ENCODE data around the gene GPX6. TPM values are rescaled to one million over a fixed set of nuclear protein-coding genes. Genes with fewer than 3 reads are reported as not detected.
"Not testable (repeated sequence)": the region's sequence is repeated elsewhere in the genome, so short reads cannot be mapped to it uniquely, and the experiment has no call there.

The GPX6 gene
- polyA plus RNA-seq, 3 donors: not detected

- DNase-seq: no peak
- Mint-ChIP-seq H3K9me3 (peaks cover 0 to 7% (median 0%) of the 10 kb centered on the region in 7 donors), H3K36me3 (no peaks in the 10 kb centered on the region), H3K27me3 (ENCODE audit: low read depth in 3 of 3) (peaks cover 20 to 31% (median 26%) of the 10 kb centered on the region in 3 donors), H3K4me3 (no peak overlapping the region), H3K27ac (no peak overlapping the region), H3K4me1 (no peaks in the 10 kb centered on the region)
- Histone ChIP-seq H2AFZ (ENCODE audit: insufficient read depth, low read depth, low read length, poor library complexity, severe bottlenecking) (no peak overlapping the region), H3K4me1 (ENCODE audit: control insufficient read depth in 1 of 2, insufficient read depth in 2 of 2, low read length in 2 of 2) (no peaks in the 10 kb centered on the region), H3K4me2 (replicated peaks; ENCODE audit: extremely low read depth, low read length, poor library complexity, severe bottlenecking) (no peak overlapping the region), H3K27me3 (ENCODE audit: control insufficient read depth in 2 of 2, insufficient read depth in 2 of 2, low read length in 2 of 2) (peaks cover 5 to 14% of the 10 kb centered on the region in 2 donors), H3K36me3 (replicated peaks in 1 of 2; ENCODE audit: control insufficient read depth in 1 of 2, insufficient read depth in 2 of 2, low read length in 2 of 2) (no peaks in the 10 kb centered on the region), H3K9me3 (replicated peaks in 1 of 2; ENCODE audit: control insufficient read depth in 1 of 2, insufficient read depth in 1 of 2, low read length in 2 of 2) (no peaks in the 10 kb centered on the region), H4K20me1 (ENCODE audit: insufficient read depth, low read length) (no peaks in the 10 kb centered on the region), H3K27ac (ENCODE audit: low read depth in 1 of 2, low read length in 2 of 2) (no peak overlapping the region), H3K4me3 (replicated peaks in 1 of 3; ENCODE audit: low read depth in 2 of 3, low read length in 3 of 3) (no peak overlapping the region), H3K79me2 (ENCODE audit: insufficient read depth, low read length) (no peaks in the 10 kb centered on the region), H3K9ac (ENCODE audit: insufficient read depth, low read length, poor library complexity, severe bottlenecking) (no peak overlapping the region)
- intact Hi-C loops (cut with micrococcal nuclease): no loop called here
- TF ChIP-seq CTCF (IDR thresholded peaks at IDR 0.05): no peak
Observed at GRCh38 chr6:28522594-28523240, 7.1 kb upstream of the GPX6 start.

- no peaks in the 10 kb centered on the region for H3K9me3 ChIP-seq (replicated peaks in 1 of 2; ENCODE audit: control insufficient read depth in 1 of 2, insufficient read depth in 1 of 2, low read length in 2 of 2)
- H3K4me1 ChIP-seq (ENCODE audit: control insufficient read depth in 1 of 2, insufficient read depth in 2 of 2, low read length in 2 of 2): no peaks in the 10 kb centered on the region
- H2AFZ ChIP-seq (ENCODE audit: insufficient read depth, low read depth, low read length, poor library complexity, severe bottlenecking): no peak overlapping the region
- TF ChIP-seq CTCF (IDR thresholded peaks at IDR 0.05): no peak
- no peaks in the 10 kb centered on the region for H3K36me3 ChIP-seq (replicated peaks in 1 of 2; ENCODE audit: control insufficient read depth in 1 of 2, insufficient read depth in 2 of 2, low read length in 2 of 2)
- no peaks in the 10 kb centered on the region for H3K36me3 Mint-ChIP-seq
- H3K4me3 Mint-ChIP-seq: no peak overlapping the region
- H4K20me1 ChIP-seq (ENCODE audit: insufficient read depth, low read length): no peaks in the 10 kb centered on the region
- intact Hi-C loops (cut with micrococcal nuclease): no loop called here
- H3K4me2 ChIP-seq (replicated peaks; ENCODE audit: extremely low read depth, low read length, poor library complexity, severe bottlenecking): no peak overlapping the region
- H3K27me3 Mint-ChIP-seq (ENCODE audit: low read depth in 3 of 3): peaks cover 8 to 20% (median 14%) of the 10 kb centered on the region in 3 donors
- no peak overlapping the region for H3K27ac ChIP-seq (ENCODE audit: low read depth in 1 of 2, low read length in 2 of 2)
- no peaks in the 10 kb centered on the region for H3K79me2 ChIP-seq (ENCODE audit: insufficient read depth, low read length)
- peaks cover 3 to 7% of the 10 kb centered on the region in 2 donors for H3K27me3 ChIP-seq (ENCODE audit: control insufficient read depth in 2 of 2, insufficient read depth in 2 of 2, low read length in 2 of 2)
- no CpG with 5 or more reads among the region's 2 CpGs for WGBS (ENCODE audit: insufficient coverage)
- H3K27ac Mint-ChIP-seq: no peak overlapping the region
- no peak overlapping the region for H3K9ac ChIP-seq (ENCODE audit: insufficient read depth, low read length, poor library complexity, severe bottlenecking)
- DNase-seq: no peak
- peaks cover 0 to 4% (median under 1%) of the 10 kb centered on the region in 7 donors for H3K9me3 Mint-ChIP-seq
- H3K4me3 ChIP-seq (replicated peaks in 1 of 3; ENCODE audit: low read depth in 2 of 3, low read length in 3 of 3): no peak overlapping the region
- no peaks in the 10 kb centered on the region for H3K4me1 Mint-ChIP-seq
Observed at GRCh38 chr6:28517964-28518363, 2.4 kb upstream of the GPX6 start.

GRCh38 chr6:28512387-28512786 lies 3.2 kb downstream of the GPX6 start:
- H3K36me3 Mint-ChIP-seq; H3K4me2 ChIP-seq (replicated peaks; ENCODE audit: extremely low read depth, low read length, poor library complexity, severe bottlenecking); H3K9me3 ChIP-seq (replicated peaks in 1 of 2; ENCODE audit: control insufficient read depth in 1 of 2, insufficient read depth in 1 of 2, low read length in 2 of 2); H3K9ac ChIP-seq (ENCODE audit: insufficient read depth, low read length, poor library complexity, severe bottlenecking); H4K20me1 ChIP-seq (ENCODE audit: insufficient read depth, low read length); DNase-seq; H3K27ac ChIP-seq (ENCODE audit: low read depth in 1 of 2, low read length in 2 of 2); H3K4me3 ChIP-seq (replicated peaks in 1 of 3; ENCODE audit: low read depth in 2 of 3, low read length in 3 of 3); H3K27me3 Mint-ChIP-seq (ENCODE audit: low read depth in 3 of 3); H3K4me3 Mint-ChIP-seq; H3K36me3 ChIP-seq (replicated peaks in 1 of 2; ENCODE audit: control insufficient read depth in 1 of 2, insufficient read depth in 2 of 2, low read length in 2 of 2); H3K27ac Mint-ChIP-seq; H3K4me1 ChIP-seq (ENCODE audit: control insufficient read depth in 1 of 2, insufficient read depth in 2 of 2, low read length in 2 of 2); H3K27me3 ChIP-seq (ENCODE audit: control insufficient read depth in 2 of 2, insufficient read depth in 2 of 2, low read length in 2 of 2); H2AFZ ChIP-seq (ENCODE audit: insufficient read depth, low read depth, low read length, poor library complexity, severe bottlenecking); H3K79me2 ChIP-seq (ENCODE audit: insufficient read depth, low read length); H3K9me3 Mint-ChIP-seq; H3K4me1 Mint-ChIP-seq; intact Hi-C loops (cut with micrococcal nuclease): not testable (repeated sequence)
- 92% methylated on average over 8 of the region's 8 CpGs for WGBS (ENCODE audit: insufficient coverage)

All from CD14-positive monocyte (primary cell).